ENCODE results near the gene SHISA9. TPM values are rescaled to one million over a fixed set of nuclear protein-coding genes. Genes with fewer than 3 reads are reported as not detected.

SHISA9 gene
- polyA plus RNA-seq, 4 donors: 0.19 to 0.75 TPM; not detected in 2

GRCh38 chr16:13083681-13084080, 182.3 kb downstream of the SHISA9 start:
- Histone ChIP-seq H3K4me3 (ENCODE audit: low read depth in 1 of 3, low read length in 3 of 3) (no peak overlapping the region), H3K36me3 (ENCODE audit: control insufficient read depth in 3 of 3, insufficient read depth in 2 of 3, low read depth in 1 of 3, low read length in 3 of 3) (no peaks in the 10 kb centered on the region), H3K27ac (ENCODE audit: low read depth in 1 of 3, low read length in 2 of 3) (no peak overlapping the region), H3K9me3 (ENCODE audit: control insufficient read depth in 2 of 2, insufficient read depth in 1 of 2, low read depth in 1 of 2, low read length in 1 of 2) (no peaks in the 10 kb centered on the region), H3K27me3 (ENCODE audit: control insufficient read depth in 3 of 3, insufficient read depth in 3 of 3, low read length in 3 of 3) (no peaks in the 10 kb centered on the region), H3K4me1 (ENCODE audit: control insufficient read depth in 3 of 3, insufficient read depth in 2 of 3, low read depth in 1 of 3, low read length in 2 of 3) (no peaks in the 10 kb centered on the region)
- FAIRE-seq (no peak), DNase-seq (no peak)
- WGBS, 3 donors: 36 to 49% (median 43%) methylated on average over 5 of the region's 5 CpGs

GRCh38 chr16:13084331-13084730, 182.9 kb downstream of the SHISA9 start:
- FAIRE-seq (no peak), DNase-seq (no peak)
- Histone ChIP-seq H3K9me3 (ENCODE audit: control insufficient read depth in 2 of 2, insufficient read depth in 1 of 2, low read depth in 1 of 2, low read length in 1 of 2) (no peaks in the 10 kb centered on the region), H3K27ac (ENCODE audit: low read depth in 1 of 3, low read length in 2 of 3) (no peak overlapping the region), H3K4me1 (ENCODE audit: control insufficient read depth in 3 of 3, insufficient read depth in 2 of 3, low read depth in 1 of 3, low read length in 2 of 3) (no peaks in the 10 kb centered on the region), H3K36me3 (ENCODE audit: control insufficient read depth in 3 of 3, insufficient read depth in 2 of 3, low read depth in 1 of 3, low read length in 3 of 3) (no peaks in the 10 kb centered on the region), H3K27me3 (ENCODE audit: control insufficient read depth in 3 of 3, insufficient read depth in 3 of 3, low read length in 3 of 3) (no peaks in the 10 kb centered on the region), H3K4me3 (ENCODE audit: low read depth in 1 of 3, low read length in 3 of 3) (no peak overlapping the region)
- 29 to 47% (median 32%) methylated on average over 2 of the region's 2 CpGs for WGBS, 3 donors

- Histone ChIP-seq H3K4me3 (ENCODE audit: low read depth in 1 of 3, low read length in 3 of 3) (no peak overlapping the region), H3K27me3 (ENCODE audit: control insufficient read depth in 3 of 3, insufficient read depth in 3 of 3, low read length in 3 of 3) (no peaks in the 10 kb centered on the region), H3K9me3 (ENCODE audit: control insufficient read depth in 2 of 2, insufficient read depth in 1 of 2, low read depth in 1 of 2, low read length in 1 of 2) (no peaks in the 10 kb centered on the region), H3K36me3 (ENCODE audit: control insufficient read depth in 3 of 3, insufficient read depth in 2 of 3, low read depth in 1 of 3, low read length in 3 of 3) (no peaks in the 10 kb centered on the region), H3K4me1 (ENCODE audit: control insufficient read depth in 3 of 3, insufficient read depth in 2 of 3, low read depth in 1 of 3, low read length in 2 of 3) (no peaks in the 10 kb centered on the region), H3K27ac (ENCODE audit: low read depth in 1 of 3, low read length in 2 of 3) (no peak overlapping the region)
- no peak for DNase-seq
- WGBS, 3 donors: 45 to 62% (median 58%) methylated on average over 7 of the region's 7 CpGs
- no peak for FAIRE-seq
Observed at GRCh38 chr16:13093661-13094060, 192.3 kb downstream of the SHISA9 start.

GRCh38 chr16:13095061-13095460, 193.7 kb downstream of the SHISA9 start:
- H3K36me3 ChIP-seq (ENCODE audit: control insufficient read depth in 3 of 3, insufficient read depth in 2 of 3, low read depth in 1 of 3, low read length in 3 of 3): no peaks in the 10 kb centered on the region
- H3K4me3 ChIP-seq (ENCODE audit: low read depth in 1 of 3, low read length in 3 of 3): no peak overlapping the region
- FAIRE-seq: no peak
- H3K4me1 ChIP-seq (ENCODE audit: control insufficient read depth in 3 of 3, insufficient read depth in 2 of 3, low read depth in 1 of 3, low read length in 2 of 3): no peaks in the 10 kb centered on the region
- DNase-seq: no peak
- no peaks in the 10 kb centered on the region for H3K9me3 ChIP-seq (ENCODE audit: control insufficient read depth in 2 of 2, insufficient read depth in 1 of 2, low read depth in 1 of 2, low read length in 1 of 2)
- WGBS, 3 donors: 69 to 82% (median 72%) methylated on average over 2 of the region's 2 CpGs
- H3K27ac ChIP-seq (ENCODE audit: low read depth in 1 of 3, low read length in 2 of 3): no peak overlapping the region
- no peaks in the 10 kb centered on the region for H3K27me3 ChIP-seq (ENCODE audit: control insufficient read depth in 3 of 3, insufficient read depth in 3 of 3, low read length in 3 of 3)

- Histone ChIP-seq H3K27me3 (ENCODE audit: control insufficient read depth in 3 of 3, insufficient read depth in 3 of 3, low read length in 3 of 3) (no peaks in the 10 kb centered on the region), H3K36me3 (ENCODE audit: control insufficient read depth in 3 of 3, insufficient read depth in 2 of 3, low read depth in 1 of 3, low read length in 3 of 3) (no peaks in the 10 kb centered on the region), H3K9me3 (ENCODE audit: control insufficient read depth in 2 of 2, insufficient read depth in 1 of 2, low read depth in 1 of 2, low read length in 1 of 2) (no peaks in the 10 kb centered on the region), H3K4me3 (ENCODE audit: low read depth in 1 of 3, low read length in 3 of 3) (no peak overlapping the region), H3K27ac (ENCODE audit: low read depth in 1 of 3, low read length in 2 of 3) (no peak overlapping the region), H3K4me1 (ENCODE audit: control insufficient read depth in 3 of 3, insufficient read depth in 2 of 3, low read depth in 1 of 3, low read length in 2 of 3) (no peaks in the 10 kb centered on the region)
- no peak for FAIRE-seq
- 62 to 70% (median 64%) methylated on average over 2 of the region's 2 CpGs for WGBS, 3 donors
- DNase-seq: no peak
Observed at GRCh38 chr16:13098536-13098935, 197.1 kb downstream of the SHISA9 start.

GRCh38 chr16:13099822-13100221, 198.4 kb downstream of the SHISA9 start:
- Histone ChIP-seq H3K4me3 (ENCODE audit: low read depth in 1 of 3, low read length in 3 of 3) (no peak overlapping the region), H3K27ac (ENCODE audit: low read depth in 1 of 3, low read length in 2 of 3) (no peak overlapping the region), H3K36me3 (ENCODE audit: control insufficient read depth in 3 of 3, insufficient read depth in 2 of 3, low read depth in 1 of 3, low read length in 3 of 3) (no peaks in the 10 kb centered on the region), H3K27me3 (ENCODE audit: control insufficient read depth in 3 of 3, insufficient read depth in 3 of 3, low read length in 3 of 3) (no peaks in the 10 kb centered on the region), H3K4me1 (ENCODE audit: control insufficient read depth in 3 of 3, insufficient read depth in 2 of 3, low read depth in 1 of 3, low read length in 2 of 3) (no peaks in the 10 kb centered on the region), H3K9me3 (ENCODE audit: control insufficient read depth in 2 of 2, insufficient read depth in 1 of 2, low read depth in 1 of 2, low read length in 1 of 2) (peaks cover 0 to 3% of the 10 kb centered on the region in 2 donors)
- whole genome bisulfite sequencing, 3 donors: 5 to 13% (median 9%) methylated on average over 2 of the region's 2 CpGs
- DNase-seq (no peak), FAIRE-seq (no peak)

GRCh38 chr16:13100970-13101369, 199.6 kb downstream of the SHISA9 start:
- DNase-seq (no peak), FAIRE-seq (no peak)
- WGBS, 3 donors: 68 to 76% (median 73%) methylated on average over 6 of the region's 6 CpGs
- no peaks in the 10 kb centered on the region for H3K4me1 ChIP-seq (ENCODE audit: control insufficient read depth in 3 of 3, insufficient read depth in 2 of 3, low read depth in 1 of 3, low read length in 2 of 3)
- no peak overlapping the region for H3K4me3 ChIP-seq (ENCODE audit: low read depth in 1 of 3, low read length in 3 of 3)
- H3K36me3 ChIP-seq (ENCODE audit: control insufficient read depth in 3 of 3, insufficient read depth in 2 of 3, low read depth in 1 of 3, low read length in 3 of 3): no peaks in the 10 kb centered on the region
- H3K27me3 ChIP-seq (ENCODE audit: control insufficient read depth in 3 of 3, insufficient read depth in 3 of 3, low read length in 3 of 3): no peaks in the 10 kb centered on the region
- H3K27ac ChIP-seq (ENCODE audit: low read depth in 1 of 3, low read length in 2 of 3): no peak overlapping the region
- H3K9me3 ChIP-seq (ENCODE audit: control insufficient read depth in 2 of 2, insufficient read depth in 1 of 2, low read depth in 1 of 2, low read length in 1 of 2): peaks cover 0 to 3% of the 10 kb centered on the region in 2 donors

- Histone ChIP-seq H3K27ac (ENCODE audit: low read depth in 1 of 3, low read length in 2 of 3) (peak overlapping the region in 1 of 3 donors; percentile 24), H3K4me1 (ENCODE audit: control insufficient read depth in 3 of 3, insufficient read depth in 2 of 3, low read depth in 1 of 3, low read length in 2 of 3) (no peaks in the 10 kb centered on the region), H3K27me3 (ENCODE audit: control insufficient read depth in 3 of 3, insufficient read depth in 3 of 3, low read length in 3 of 3) (no peaks in the 10 kb centered on the region), H3K4me3 (ENCODE audit: low read depth in 1 of 3, low read length in 3 of 3) (no peak overlapping the region), H3K9me3 (ENCODE audit: control insufficient read depth in 2 of 2, insufficient read depth in 1 of 2, low read depth in 1 of 2, low read length in 1 of 2) (peaks cover 0 to 3% of the 10 kb centered on the region in 2 donors), H3K36me3 (ENCODE audit: control insufficient read depth in 3 of 3, insufficient read depth in 2 of 3, low read depth in 1 of 3, low read length in 3 of 3) (no peaks in the 10 kb centered on the region)
- 66 to 73% (median 68%) methylated on average over 3 of the region's 3 CpGs for WGBS, 3 donors
- DNase-seq (no peak), FAIRE-seq (no peak)
Observed at GRCh38 chr16:13101828-13102227, 200.4 kb downstream of the SHISA9 start.

GRCh38 chr16:13102401-13102800, 201.0 kb downstream of the SHISA9 start:
- Histone ChIP-seq H3K27me3 (ENCODE audit: control insufficient read depth in 3 of 3, insufficient read depth in 3 of 3, low read length in 3 of 3) (no peaks in the 10 kb centered on the region), H3K36me3 (ENCODE audit: control insufficient read depth in 3 of 3, insufficient read depth in 2 of 3, low read depth in 1 of 3, low read length in 3 of 3) (no peaks in the 10 kb centered on the region), H3K4me1 (ENCODE audit: control insufficient read depth in 3 of 3, insufficient read depth in 2 of 3, low read depth in 1 of 3, low read length in 2 of 3) (no peaks in the 10 kb centered on the region), H3K27ac (ENCODE audit: low read depth in 1 of 3, low read length in 2 of 3) (no peak overlapping the region), H3K9me3 (ENCODE audit: control insufficient read depth in 2 of 2, insufficient read depth in 1 of 2, low read depth in 1 of 2, low read length in 1 of 2) (peaks cover 0 to 3% of the 10 kb centered on the region in 2 donors), H3K4me3 (ENCODE audit: low read depth in 1 of 3, low read length in 3 of 3) (no peak overlapping the region)
- no peak for DNase-seq
- no peak for FAIRE-seq
- 73 to 81% (median 76%) methylated on average over 5 of the region's 5 CpGs for WGBS, 3 donors
